Left lung (tissue), 10 donors: ENCODE measurements around the gene HES2. TPM values are rescaled to one million over a fixed set of nuclear protein-coding genes. Genes with fewer than 3 reads are reported as not detected.
"Not testable (repeated sequence)": the region's sequence is repeated elsewhere in the genome, so short reads cannot be mapped to it uniquely, and the experiment has no call there.

Experiments
- ATAC-seq: fragments of 200-7000 bp; cut with Tn5 transposase; one replicate; pipeline ENCODE4 v1.9.1; 2020; ENCODE audit warnings: moderate library complexity
- DNase-seq, 4 donors: peaks; one replicate each; pipeline ENCODE4 v3.0.0-alpha.2; 2013 to 2020
- H3K27ac ChIP-seq, 2 donors: fragments of 200-600 bp; sonication (generic) in 1 of 2; one replicate each; pipeline versions ENCODE4 v1.5.0 to v1.8.0; 2020 to 2021
- H3K27me3 ChIP-seq, 2 donors: fragments of 200-600 bp; sonication (generic) in 1 of 2; one replicate each; pipeline versions ENCODE4 v1.5.0 to v1.8.0; 2020 to 2021
- H3K36me3 ChIP-seq, 2 donors: fragments of 200-600 bp; sonication (generic) in 1 of 2; one replicate each; pipeline versions ENCODE4 v1.5.0 to v1.8.0; 2020 to 2021
- H3K4me1 ChIP-seq, 2 donors: fragments of 200-600 bp; one replicate each; pipeline ENCODE4 v1.8.0; 2021
- H3K4me3 ChIP-seq, 2 donors: fragments of 200-600 bp; sonication (generic) in 1 of 2; one replicate each; pipeline versions ENCODE4 v1.5.0 to v1.8.0; 2020 to 2021; ENCODE audit warnings: mild to moderate bottlenecking in 1 of 2
- H3K9me3 ChIP-seq, 2 donors: fragments of 200-600 bp; sonication (generic) in 1 of 2; one replicate each; pipeline versions ENCODE4 v1.5.0 to v1.8.0; 2020 to 2021
- intact Hi-C, 2 donors: fragments of 100-400 bp; cut with DNase I; formaldehyde crosslinking; loops; one replicate each; pipeline versions ENCODE4 v1.11.2 to v1.14.2; 2022
- polyA plus RNA-seq, 6 donors: library from polyadenylated mRNA; unstranded; fragments of 120-200 nt; gene quantifications; one replicate each; pipeline ENCODE4 v1.2.1, GENCODE V29; 2013; ENCODE audit not compliant: insufficient read length in 6 of 6
- total RNA-seq, 2 donors: library from RNA; stranded (reverse); fragmentation: NEBNext Ultra II Directional; extraction: Animal tissue kit (Norgen Biotek cat#: 25700); gene quantifications; one replicate each; pipeline ENCODE4 v1.2.1, GENCODE V29; 2021
- TF ChIP-seq, protein P1 (sequence below), 2 donors: fragments of 200-600 bp; sonication (generic) in 1 of 2; IDR thresholded peaks; one replicate each; pipeline versions ENCODE4 v1.5.0 to v1.8.0; 2021; ENCODE audit warnings: antibody characterized with exemption in 2 of 2
- donor health status: DM: no; HTN: yes; CAD: no.
- donor health status: DM: no; HTN: no; CAD: no.

Gene HES2
- total and polyA plus RNA-seq, 8 donors, result 0.06 to 6.6 (median 0.18) TPM

DNA sequence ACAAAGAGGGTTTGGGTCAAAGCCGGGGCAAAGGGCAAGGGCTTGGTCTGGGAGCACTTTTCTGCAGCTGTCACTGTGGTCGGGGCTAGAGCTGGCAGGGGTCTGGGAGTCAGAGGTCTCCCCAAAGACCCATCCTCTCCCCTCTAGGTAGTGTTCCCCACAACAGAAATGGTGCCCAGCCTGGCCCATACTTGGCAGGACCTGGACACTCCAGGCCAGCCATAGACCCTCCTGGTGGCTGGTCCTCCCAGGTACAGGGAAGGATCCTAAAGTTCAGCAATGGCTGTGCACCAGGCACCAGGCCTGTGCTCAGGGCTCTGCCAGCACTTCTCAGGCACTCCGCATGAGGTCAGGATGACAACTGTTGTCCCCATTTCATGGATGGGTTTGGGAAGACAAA lies 15.8 kb upstream of the HES2 start:
- intact Hi-C loops, result no loop called here
- H3K4me3 ChIP-seq, result no peak overlapping the region

DNA sequence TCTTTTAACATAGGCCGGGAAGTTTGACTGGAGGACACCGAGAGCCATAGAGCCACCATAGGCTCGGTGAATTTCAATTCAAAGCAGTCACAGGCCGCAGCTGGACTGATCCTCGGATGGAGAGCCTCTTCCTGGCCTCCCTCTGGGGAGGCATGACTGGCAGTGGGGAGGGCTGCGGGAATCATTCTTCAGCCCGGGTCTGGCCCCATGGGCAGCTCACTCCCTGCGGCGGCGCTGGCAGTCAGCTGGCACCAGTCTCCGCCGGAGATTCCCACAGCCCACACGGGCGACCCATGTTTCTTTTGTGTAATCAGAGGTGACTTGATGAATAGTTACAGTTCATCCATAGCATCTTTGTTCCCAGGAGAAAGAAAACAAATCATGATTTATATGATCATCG lies 15.4 kb upstream of the HES2 start:
- no peak overlapping the region for H3K4me3 ChIP-seq
- no peaks in the 10 kb centered on the region for H3K9me3 ChIP-seq
- no peak for ATAC-seq

More for the DNA sequence above, 15.8 kb upstream of the HES2 start:
- no peak for ATAC-seq
- Histone ChIP-seq H3K9me3 (no peaks in the 10 kb centered on the region), H3K36me3 (no peaks in the 10 kb centered on the region), H3K27me3 (peaks cover 0 to 64% of the 10 kb centered on the region in 2 donors), H3K4me1 (peaks cover 0 to 6% of the 10 kb centered on the region in 2 donors), H3K27ac (no peak overlapping the region)
- TF ChIP-seq, protein P1, sequence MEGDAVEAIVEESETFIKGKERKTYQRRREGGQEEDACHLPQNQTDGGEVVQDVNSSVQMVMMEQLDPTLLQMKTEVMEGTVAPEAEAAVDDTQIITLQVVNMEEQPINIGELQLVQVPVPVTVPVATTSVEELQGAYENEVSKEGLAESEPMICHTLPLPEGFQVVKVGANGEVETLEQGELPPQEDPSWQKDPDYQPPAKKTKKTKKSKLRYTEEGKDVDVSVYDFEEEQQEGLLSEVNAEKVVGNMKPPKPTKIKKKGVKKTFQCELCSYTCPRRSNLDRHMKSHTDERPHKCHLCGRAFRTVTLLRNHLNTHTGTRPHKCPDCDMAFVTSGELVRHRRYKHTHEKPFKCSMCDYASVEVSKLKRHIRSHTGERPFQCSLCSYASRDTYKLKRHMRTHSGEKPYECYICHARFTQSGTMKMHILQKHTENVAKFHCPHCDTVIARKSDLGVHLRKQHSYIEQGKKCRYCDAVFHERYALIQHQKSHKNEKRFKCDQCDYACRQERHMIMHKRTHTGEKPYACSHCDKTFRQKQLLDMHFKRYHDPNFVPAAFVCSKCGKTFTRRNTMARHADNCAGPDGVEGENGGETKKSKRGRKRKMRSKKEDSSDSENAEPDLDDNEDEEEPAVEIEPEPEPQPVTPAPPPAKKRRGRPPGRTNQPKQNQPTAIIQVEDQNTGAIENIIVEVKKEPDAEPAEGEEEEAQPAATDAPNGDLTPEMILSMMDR (IDR thresholded peaks at IDR 0.05), result no peak
- DNase-seq, result no peak

DNA sequence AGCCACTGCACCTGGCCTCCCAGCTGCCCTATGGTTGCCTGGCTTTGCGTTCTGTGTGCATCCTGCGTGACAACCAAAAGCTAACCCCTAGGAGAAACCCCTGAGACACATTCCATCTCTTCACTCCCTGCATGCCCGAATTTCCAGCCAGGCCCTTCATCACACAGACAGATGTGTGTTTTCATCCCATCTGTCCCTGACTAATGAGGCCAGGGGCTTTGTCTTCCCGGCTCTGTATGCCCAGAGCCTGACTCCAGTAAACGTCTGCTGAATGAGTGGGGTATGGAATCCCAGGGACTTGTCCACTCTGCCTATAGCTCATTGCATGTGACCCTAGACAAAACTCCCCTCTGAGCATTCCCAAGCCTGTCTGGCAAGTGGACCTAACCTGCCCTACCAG lies 14.5 kb upstream of the HES2 start:
- H3K9me3 ChIP-seq, result no peaks in the 10 kb centered on the region
- no peaks in the 10 kb centered on the region for H3K4me1 ChIP-seq
- H3K36me3 ChIP-seq, result no peaks in the 10 kb centered on the region
- intact Hi-C loops, result no loop called here
- H3K27ac ChIP-seq, result no peak overlapping the region
- ATAC-seq (no peak), DNase-seq (no peak)
- H3K27me3 ChIP-seq, result peaks cover 0 to 64% of the 10 kb centered on the region in 2 donors
- H3K4me3 ChIP-seq, result no peak overlapping the region
- TF ChIP-seq, protein P1 (IDR thresholded peaks at IDR 0.05), result no peak

More for the DNA sequence above, 15.4 kb upstream of the HES2 start:
- TF ChIP-seq, protein P1 (IDR thresholded peaks at IDR 0.05), result no peak
- Histone ChIP-seq H3K36me3 (no peaks in the 10 kb centered on the region), H3K27me3 (peaks cover 0 to 64% of the 10 kb centered on the region in 2 donors), H3K27ac (no peak overlapping the region), H3K4me1 (peaks cover 0 to 3% of the 10 kb centered on the region in 2 donors)
- no peak for DNase-seq
- intact Hi-C loops, result no loop called here

DNA sequence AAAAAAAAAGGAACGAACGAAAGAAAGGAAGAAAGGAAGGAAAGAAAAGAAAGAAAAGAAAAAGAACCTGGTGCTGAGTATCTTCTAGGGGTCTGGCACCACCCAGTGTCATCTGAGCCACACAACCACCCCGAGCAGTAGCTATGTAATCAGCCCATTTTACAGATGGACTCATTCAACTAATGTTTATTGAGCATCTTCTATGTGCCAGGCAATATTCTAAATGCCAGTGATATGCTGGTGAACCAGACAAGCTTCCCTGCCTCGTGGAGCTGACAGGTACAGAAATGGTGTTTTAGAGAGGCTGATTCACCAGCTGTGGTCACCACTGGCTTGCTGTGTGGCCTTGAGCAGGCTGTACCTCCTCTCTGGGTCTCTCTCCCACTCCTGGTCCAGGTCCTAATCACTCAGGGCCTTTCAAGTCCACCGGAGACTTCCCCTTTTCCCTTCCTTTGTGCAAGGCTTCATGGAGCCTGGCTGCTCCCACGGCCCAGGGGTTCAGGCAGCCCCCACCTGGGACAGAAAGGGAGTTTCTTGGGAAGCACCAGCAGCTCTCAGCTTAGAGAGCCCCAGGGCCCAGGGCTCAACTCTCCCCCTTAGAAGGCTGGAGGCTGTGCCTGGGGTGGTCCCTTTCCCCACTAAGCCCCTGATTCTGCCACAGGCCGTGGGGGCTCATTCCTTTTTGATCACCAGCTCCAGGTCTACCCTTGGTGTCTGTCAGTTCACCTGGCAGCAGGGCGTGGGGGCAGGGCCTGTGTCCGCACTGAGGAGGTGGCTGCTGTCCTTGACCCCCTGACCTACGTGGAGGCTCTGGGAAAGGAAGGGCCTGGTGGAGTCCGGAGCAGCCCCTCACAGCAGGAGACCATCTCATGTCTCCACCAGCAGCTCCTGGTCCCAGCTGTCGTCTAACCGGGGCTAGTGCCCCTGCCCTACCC lies 12.2 kb upstream of the HES2 start:
- H3K27ac ChIP-seq, H3K4me1 ChIP-seq, H3K9me3 ChIP-seq, H3K4me3 ChIP-seq, H3K36me3 ChIP-seq, ATAC-seq, intact Hi-C loops: not testable (repeated sequence)
- peaks cover 0 to 64% of the 10 kb centered on the region in 2 donors for H3K27me3 ChIP-seq
- DNase-seq, result peak in 1 of 4 donors; percentile 65

DNA sequence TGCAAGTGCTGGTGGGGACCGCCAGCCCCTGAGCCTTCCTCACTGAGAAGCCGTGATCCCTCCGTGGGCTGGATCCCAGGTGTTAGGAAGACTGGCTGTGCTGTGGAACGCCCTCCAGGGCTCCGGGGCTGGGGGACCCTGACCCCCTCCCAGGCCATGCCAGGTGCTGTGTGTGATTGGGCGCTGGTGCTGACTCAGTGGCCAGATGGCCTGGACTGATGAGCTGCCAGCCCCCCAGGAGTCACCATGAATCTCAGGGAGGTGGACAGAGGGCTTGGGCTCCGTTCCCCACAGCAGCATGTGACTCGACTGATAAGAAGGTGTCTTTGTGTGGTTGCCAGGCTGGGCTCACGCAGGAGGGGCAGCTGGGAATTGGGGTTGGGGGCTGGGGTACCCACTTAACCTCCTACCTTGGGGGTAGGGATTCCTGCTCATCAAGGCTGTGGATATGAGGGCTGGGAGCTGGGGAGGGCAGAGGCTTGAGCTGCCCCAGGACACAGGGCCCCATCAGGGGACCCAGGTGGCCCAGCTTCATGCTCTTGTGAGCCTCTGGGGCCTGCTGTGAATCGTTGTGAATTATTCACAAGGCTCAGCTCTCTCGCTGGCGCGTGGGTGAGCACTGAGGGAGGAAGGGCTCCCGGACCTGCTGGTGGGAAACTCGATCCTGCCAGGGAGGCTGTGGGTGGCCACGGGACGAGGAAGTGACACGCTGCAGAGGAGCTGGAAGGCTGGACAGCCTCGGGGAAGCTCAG lies 10.1 kb upstream of the HES2 start:
- H3K9me3 ChIP-seq, H3K27ac ChIP-seq, H3K4me1 ChIP-seq, ATAC-seq, intact Hi-C loops, DNase-seq, H3K36me3 ChIP-seq, H3K4me3 ChIP-seq: not testable (repeated sequence)
- peaks cover 18 to 77% of the 10 kb centered on the region in 2 donors for H3K27me3 ChIP-seq

DNA sequence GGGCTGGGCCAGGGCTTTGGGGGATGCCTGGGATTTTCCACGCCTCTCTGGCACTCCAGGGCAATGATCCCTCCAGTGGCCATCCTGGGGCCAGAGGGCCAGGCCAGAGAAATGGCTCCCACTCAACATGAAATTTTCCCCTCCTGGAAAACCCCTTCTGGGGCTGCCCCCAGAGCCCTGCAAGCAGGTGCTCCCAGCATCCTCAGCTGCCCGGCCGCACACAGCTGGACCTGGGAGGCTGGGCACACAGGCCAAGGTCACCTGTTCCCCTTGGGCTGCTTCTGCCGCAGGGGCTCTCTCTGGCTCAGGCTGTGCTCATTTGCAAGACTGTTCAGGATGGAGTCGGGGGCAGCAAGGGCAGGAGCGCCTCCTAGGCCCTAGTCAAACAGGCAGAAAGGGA lies 8.7 kb upstream of the HES2 start:
- Histone ChIP-seq H3K4me1 (peaks cover 5 to 19% of the 10 kb centered on the region in 2 donors), H3K27me3 (peaks cover 32 to 86% of the 10 kb centered on the region in 2 donors)
- intact Hi-C loops, DNase-seq, H3K36me3 ChIP-seq, H3K9me3 ChIP-seq, H3K27ac ChIP-seq, ATAC-seq, H3K4me3 ChIP-seq: not testable (repeated sequence)
